Liver (tissue), 9 donors: ENCODE results near the gene GBX2. TPM values are rescaled to one million over a fixed set of nuclear protein-coding genes. Genes with fewer than 3 reads are reported as not detected.
"Not testable (repeated sequence)": the region's sequence is repeated elsewhere in the genome, so short reads cannot be mapped to it uniquely, and the experiment has no call there.

Experiments used
- DNase-seq: peaks from one replicate; pipeline ENCODE4 v3.0.0-alpha.2; 2017; ENCODE audit warnings: low spot score
- H3K27ac ChIP-seq, 2 donors: one replicate each; pipeline ENCODE4 v1.7.0; 2013; ENCODE audit warnings: inconsistent platforms in 2 of 2, low read length in 2 of 2, control low read depth in 1 of 2, low read depth in 1 of 2, mild to moderate bottlenecking in 1 of 2
- H3K27me3 ChIP-seq, 4 donors: one replicate each; pipeline versions ENCODE4 v1.6.1 to v1.7.0; 2013; ENCODE audit warnings: low read length in 3 of 4, inconsistent platforms in 1 of 4, mild to moderate bottlenecking in 1 of 4, moderate library complexity in 1 of 4; ENCODE audit not compliant: control insufficient read depth in 4 of 4, insufficient read depth in 4 of 4
- H3K36me3 ChIP-seq, 4 donors: one replicate each; pipeline versions ENCODE4 v1.6.1 to v1.7.0; 2013; ENCODE audit warnings: low read length in 3 of 4, mild to moderate bottlenecking in 3 of 4, low read depth in 1 of 4, moderate library complexity in 1 of 4; ENCODE audit not compliant: control insufficient read depth in 4 of 4, insufficient read depth in 3 of 4
- H3K4me1 ChIP-seq, 4 donors: one replicate each; pipeline versions ENCODE4 v1.6.1 to v1.7.0; 2013; ENCODE audit warnings: low read length in 3 of 4, mild to moderate bottlenecking in 3 of 4, moderate library complexity in 1 of 4; ENCODE audit not compliant: control insufficient read depth in 4 of 4, insufficient read depth in 4 of 4
- H3K4me3 ChIP-seq, 3 donors: one replicate each; pipeline versions ENCODE4 v1.6.1 to v1.7.0; 2013; ENCODE audit warnings: low read length in 3 of 3, control low read depth in 1 of 3, low read depth in 1 of 3, mild to moderate bottlenecking in 1 of 3
- H3K9ac ChIP-seq, 2 donors: one replicate each; pipeline ENCODE4 v1.7.0; 2013; ENCODE audit warnings: low read length in 2 of 2, mild to moderate bottlenecking in 2 of 2, moderate library complexity in 2 of 2, control low read depth in 1 of 2, low read depth in 1 of 2
- H3K9me3 ChIP-seq, 4 donors: one replicate each; pipeline versions ENCODE4 v1.6.1 to v1.7.0; 2013; ENCODE audit warnings: low read length in 3 of 4; ENCODE audit not compliant: control insufficient read depth in 4 of 4
- FOXA1 ChIP-seq: IDR thresholded peaks from 2 replicates; pipeline ENCODE4 v1.6.1; 2016; ENCODE audit warnings: antibody characterized with exemption
- FOXA2 ChIP-seq: IDR thresholded peaks from 2 replicates; pipeline ENCODE4 v1.6.1; 2016; ENCODE audit warnings: antibody characterized with exemption
- GABPA ChIP-seq, 2 donors: IDR thresholded peaks in 1 of 2; conservative IDR thresholded peaks in 1 of 2; 2 replicates each; pipeline ENCODE4 v1.6.1; 2016; ENCODE audit warnings: antibody characterized with exemption in 2 of 2, mild to moderate bottlenecking in 1 of 2, moderate library complexity in 1 of 2
- HNF4A ChIP-seq, 2 donors: conservative IDR thresholded peaks; 2 replicates each; pipeline ENCODE4 v1.6.1; 2016; ENCODE audit warnings: antibody characterized with exemption in 2 of 2, mild to moderate bottlenecking in 2 of 2
- HNF4G ChIP-seq: IDR thresholded peaks from 2 replicates; pipeline ENCODE4 v1.6.1; 2016; ENCODE audit warnings: antibody characterized with exemption
- JUND ChIP-seq, 2 donors: IDR thresholded peaks; 2 replicates each; pipeline ENCODE4 v1.6.1; 2016; ENCODE audit warnings: antibody characterized with exemption in 2 of 2
- RAD21 ChIP-seq, 2 donors: IDR thresholded peaks; 2 replicates each; pipeline ENCODE4 v1.6.1; 2016; ENCODE audit warnings: antibody characterized with exemption in 2 of 2, mild to moderate bottlenecking in 2 of 2
- RXRA ChIP-seq, 2 donors: IDR thresholded peaks; 2 replicates each; pipeline ENCODE4 v1.6.1; 2017 to 2018; ENCODE audit warnings: antibody characterized with exemption in 2 of 2, mild to moderate bottlenecking in 1 of 2
- SP1 ChIP-seq: IDR thresholded peaks from 2 replicates; pipeline ENCODE4 v1.6.1; 2018; ENCODE audit warnings: antibody characterized with exemption, mild to moderate bottlenecking
- TAF1 ChIP-seq: conservative IDR thresholded peaks from 2 replicates; pipeline ENCODE4 v1.6.1; 2016; ENCODE audit warnings: antibody characterized with exemption, mild to moderate bottlenecking
- YY1 ChIP-seq: IDR thresholded peaks from 2 replicates; pipeline ENCODE4 v1.6.1; 2016; ENCODE audit warnings: antibody characterized with exemption, mild to moderate bottlenecking
- WGBS: extraction: QIAGEN DNeasy Blood & Tissue Kit; methylation state at CpG from one replicate; pipeline ENCODE4 v1.1.7; 2013; 5-methylcytosine and 5-hydroxymethylcytosine counted together
- polyA plus RNA-seq, 2 donors: library from polyadenylated mRNA; stranded (reverse) in 1 of 2; unstranded in 1 of 2; fragments of 200-250 nt in 1 of 2; fragments of >200 nt in 1 of 2; fragmentation: Nextera tagmentation in 1 of 2; extraction: Ambion mirVana in 1 of 2; gene quantifications; one replicate each; pipeline versions ENCODE4 v1.2.1 to v1.2.3, GENCODE V29; 2013 to 2015
- total RNA-seq, 2 donors: library from RNA; depleted of rRNA; stranded (reverse); fragments of >200 nt; gene quantifications; one replicate each; pipeline ENCODE4 v1.2.3, GENCODE V29; 2014
- TF ChIP-seq, protein P1 (sequence below): IDR thresholded peaks from 2 replicates; pipeline ENCODE4 v1.6.1; 2016; ENCODE audit warnings: antibody characterized with exemption
- TF ChIP-seq, protein P2 (sequence below): fragments of 150-350 bp; IDR thresholded peaks from 2 replicates; pipeline ENCODE4 v1.5.1; 2017; ENCODE audit warnings: improper control_type of control experiment, low read depth, low read length; ENCODE audit not compliant: missing input control
- TF ChIP-seq, protein P3 (sequence below): IDR thresholded peaks from 2 replicates; pipeline ENCODE4 v1.6.1; 2016; ENCODE audit warnings: antibody characterized with exemption, mild to moderate bottlenecking
- TF ChIP-seq, protein P4 (sequence below): IDR thresholded peaks from 2 replicates; pipeline ENCODE4 v1.6.1; 2016; ENCODE audit warnings: antibody characterized with exemption
- donor health status: healthy.
- donor health status: healthy.
- donor health status: healthy.
- donor health status: healthy.
- donor health status: healthy.

GBX2 gene
- total and polyA plus RNA-seq, 4 donors = not detected

DNA sequence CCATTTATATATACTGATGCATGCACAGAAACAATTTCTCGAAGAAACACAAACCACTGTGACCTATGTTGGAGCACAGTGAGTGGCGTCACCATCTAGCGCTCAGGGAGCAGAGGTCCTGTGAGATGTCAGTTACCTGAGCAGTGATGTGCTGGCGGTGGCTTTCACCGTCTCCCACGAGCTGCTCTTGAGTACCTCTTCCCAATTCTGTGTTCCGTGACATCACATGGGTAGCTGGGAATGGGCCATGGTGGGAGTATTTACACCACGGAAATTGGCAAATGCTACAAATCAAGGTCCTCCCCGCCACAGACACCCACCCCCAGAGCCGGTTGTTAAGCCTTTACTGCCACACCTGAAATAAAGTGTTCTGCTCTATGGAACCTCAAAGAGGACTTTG lies 24.4 kb downstream of the GBX2 start:
- no peak overlapping the region for H3K9ac ChIP-seq
- no peaks in the 10 kb centered on the region for H3K4me1 ChIP-seq
- 88% methylated on average over 10 of the region's 10 CpGs for WGBS
- H3K27me3 ChIP-seq = no peaks in the 10 kb centered on the region
- no peak overlapping the region for H3K4me3 ChIP-seq
- TF ChIP-seq HNF4G = no peak
- no peak for TF ChIP-seq JUND (IDR thresholded peaks at IDR 0.05)
- no peak for TF ChIP-seq TAF1
- TF ChIP-seq SP1 = no peak
- TF ChIP-seq RAD21 (IDR thresholded peaks at IDR 0.05) = no peak
- TF ChIP-seq FOXA1 = no peak
- TF ChIP-seq GABPA (IDR thresholded peaks at IDR 0.05 in 1 of 2, conservative IDR thresholded peaks at IDR 0.05 in 1 of 2) = no peak
- H3K27ac ChIP-seq = no peak overlapping the region
- DNase-seq = no peak
- no peaks in the 10 kb centered on the region for H3K36me3 ChIP-seq
- H3K9me3 ChIP-seq = peaks cover 0 to 2% (median 0%) of the 10 kb centered on the region in 4 donors

DNA sequence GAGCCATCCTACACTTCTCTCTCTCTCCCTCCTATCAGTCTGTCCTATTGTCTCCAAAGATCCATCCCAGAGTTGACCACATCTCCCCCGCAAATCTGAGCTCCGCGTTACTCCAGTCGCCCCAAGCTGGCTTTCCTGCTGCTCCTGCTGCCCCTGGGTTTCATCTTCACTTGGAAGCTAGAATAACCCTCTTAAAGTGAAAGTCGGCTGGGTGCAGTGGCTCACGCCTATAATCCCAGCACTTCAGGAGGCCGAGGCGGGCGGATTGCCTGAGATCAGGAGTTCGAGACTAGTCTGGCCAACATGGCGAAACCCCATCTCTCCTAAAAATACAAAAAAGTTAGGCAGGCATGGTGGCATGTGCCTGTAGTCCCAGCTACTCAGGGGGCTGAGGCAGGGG lies 26.6 kb downstream of the GBX2 start:
- not testable (repeated sequence) for H3K27me3 ChIP-seq, H3K27ac ChIP-seq, H3K9ac ChIP-seq, H3K4me3 ChIP-seq, DNase-seq, H3K36me3 ChIP-seq, H3K9me3 ChIP-seq, H3K4me1 ChIP-seq
- 88% methylated on average over 11 of the region's 11 CpGs for WGBS

DNA sequence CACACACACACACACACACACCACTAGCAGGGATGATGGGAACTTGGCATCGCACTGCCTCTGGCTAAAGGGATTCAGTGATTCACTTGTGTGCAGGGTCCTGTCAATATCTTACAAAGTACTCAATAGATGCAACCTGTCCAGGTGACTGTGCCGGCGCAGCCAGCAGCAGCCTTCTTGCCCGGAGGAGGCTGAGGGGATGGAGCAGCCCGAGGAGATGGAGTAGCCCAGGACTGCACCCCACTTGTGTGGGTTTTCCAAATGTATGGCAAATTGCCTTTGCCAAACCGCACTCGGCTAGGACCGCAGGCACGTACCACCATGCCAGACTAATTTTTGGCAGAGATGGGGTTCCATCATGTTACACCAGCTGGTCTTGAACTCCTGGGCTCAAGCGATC lies 31.1 kb downstream of the GBX2 start:
- DNase-seq = no peak
- H3K9me3 ChIP-seq = peaks cover 0 to 2% (median 0%) of the 10 kb centered on the region in 4 donors
- WGBS = 95% methylated on average over 10 of the region's 10 CpGs
- H3K27ac ChIP-seq = no peak overlapping the region
- H3K4me1 ChIP-seq = no peaks in the 10 kb centered on the region
- H3K4me3 ChIP-seq = no peak overlapping the region
- H3K36me3 ChIP-seq = no peaks in the 10 kb centered on the region
- no peaks in the 10 kb centered on the region for H3K27me3 ChIP-seq
- no peak overlapping the region for H3K9ac ChIP-seq
- TF ChIP-seq FOXA2 (no peak), HNF4G (no peak), GABPA (IDR thresholded peaks at IDR 0.05 in 1 of 2, conservative IDR thresholded peaks at IDR 0.05 in 1 of 2) (no peak), RAD21 (IDR thresholded peaks at IDR 0.05) (no peak), JUND (IDR thresholded peaks at IDR 0.05) (no peak), HNF4A (conservative IDR thresholded peaks at IDR 0.05) (no peak), FOXA1 (no peak)
- TF ChIP-seq, protein P1, sequence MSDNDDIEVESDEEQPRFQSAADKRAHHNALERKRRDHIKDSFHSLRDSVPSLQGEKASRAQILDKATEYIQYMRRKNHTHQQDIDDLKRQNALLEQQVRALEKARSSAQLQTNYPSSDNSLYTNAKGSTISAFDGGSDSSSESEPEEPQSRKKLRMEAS = no peak
- TF ChIP-seq, protein P2, sequence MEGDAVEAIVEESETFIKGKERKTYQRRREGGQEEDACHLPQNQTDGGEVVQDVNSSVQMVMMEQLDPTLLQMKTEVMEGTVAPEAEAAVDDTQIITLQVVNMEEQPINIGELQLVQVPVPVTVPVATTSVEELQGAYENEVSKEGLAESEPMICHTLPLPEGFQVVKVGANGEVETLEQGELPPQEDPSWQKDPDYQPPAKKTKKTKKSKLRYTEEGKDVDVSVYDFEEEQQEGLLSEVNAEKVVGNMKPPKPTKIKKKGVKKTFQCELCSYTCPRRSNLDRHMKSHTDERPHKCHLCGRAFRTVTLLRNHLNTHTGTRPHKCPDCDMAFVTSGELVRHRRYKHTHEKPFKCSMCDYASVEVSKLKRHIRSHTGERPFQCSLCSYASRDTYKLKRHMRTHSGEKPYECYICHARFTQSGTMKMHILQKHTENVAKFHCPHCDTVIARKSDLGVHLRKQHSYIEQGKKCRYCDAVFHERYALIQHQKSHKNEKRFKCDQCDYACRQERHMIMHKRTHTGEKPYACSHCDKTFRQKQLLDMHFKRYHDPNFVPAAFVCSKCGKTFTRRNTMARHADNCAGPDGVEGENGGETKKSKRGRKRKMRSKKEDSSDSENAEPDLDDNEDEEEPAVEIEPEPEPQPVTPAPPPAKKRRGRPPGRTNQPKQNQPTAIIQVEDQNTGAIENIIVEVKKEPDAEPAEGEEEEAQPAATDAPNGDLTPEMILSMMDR = no peak

DNA sequence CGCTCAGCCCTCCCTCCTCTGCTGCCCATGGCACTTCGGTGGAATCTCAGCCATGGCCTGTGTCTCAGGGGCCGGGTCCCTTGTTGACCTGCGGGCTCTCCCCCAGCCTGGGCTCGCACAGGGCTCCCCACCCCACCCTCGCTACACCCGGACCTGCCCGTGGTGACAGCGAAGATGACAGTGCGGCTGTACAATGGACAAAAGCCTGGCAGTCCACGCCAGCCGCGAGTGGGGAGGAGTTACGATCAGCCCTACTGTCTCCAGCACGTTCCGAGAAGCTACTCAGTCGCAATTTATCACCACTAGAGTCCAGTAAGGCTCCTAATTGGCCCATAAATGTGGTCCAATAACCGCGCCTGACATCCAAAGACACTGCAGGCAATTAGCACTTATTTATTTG lies 31.6 kb downstream of the GBX2 start:
- WGBS = 86% methylated on average over 19 of the region's 19 CpGs
- DNase-seq = no peak
- TF ChIP-seq, protein P3, sequence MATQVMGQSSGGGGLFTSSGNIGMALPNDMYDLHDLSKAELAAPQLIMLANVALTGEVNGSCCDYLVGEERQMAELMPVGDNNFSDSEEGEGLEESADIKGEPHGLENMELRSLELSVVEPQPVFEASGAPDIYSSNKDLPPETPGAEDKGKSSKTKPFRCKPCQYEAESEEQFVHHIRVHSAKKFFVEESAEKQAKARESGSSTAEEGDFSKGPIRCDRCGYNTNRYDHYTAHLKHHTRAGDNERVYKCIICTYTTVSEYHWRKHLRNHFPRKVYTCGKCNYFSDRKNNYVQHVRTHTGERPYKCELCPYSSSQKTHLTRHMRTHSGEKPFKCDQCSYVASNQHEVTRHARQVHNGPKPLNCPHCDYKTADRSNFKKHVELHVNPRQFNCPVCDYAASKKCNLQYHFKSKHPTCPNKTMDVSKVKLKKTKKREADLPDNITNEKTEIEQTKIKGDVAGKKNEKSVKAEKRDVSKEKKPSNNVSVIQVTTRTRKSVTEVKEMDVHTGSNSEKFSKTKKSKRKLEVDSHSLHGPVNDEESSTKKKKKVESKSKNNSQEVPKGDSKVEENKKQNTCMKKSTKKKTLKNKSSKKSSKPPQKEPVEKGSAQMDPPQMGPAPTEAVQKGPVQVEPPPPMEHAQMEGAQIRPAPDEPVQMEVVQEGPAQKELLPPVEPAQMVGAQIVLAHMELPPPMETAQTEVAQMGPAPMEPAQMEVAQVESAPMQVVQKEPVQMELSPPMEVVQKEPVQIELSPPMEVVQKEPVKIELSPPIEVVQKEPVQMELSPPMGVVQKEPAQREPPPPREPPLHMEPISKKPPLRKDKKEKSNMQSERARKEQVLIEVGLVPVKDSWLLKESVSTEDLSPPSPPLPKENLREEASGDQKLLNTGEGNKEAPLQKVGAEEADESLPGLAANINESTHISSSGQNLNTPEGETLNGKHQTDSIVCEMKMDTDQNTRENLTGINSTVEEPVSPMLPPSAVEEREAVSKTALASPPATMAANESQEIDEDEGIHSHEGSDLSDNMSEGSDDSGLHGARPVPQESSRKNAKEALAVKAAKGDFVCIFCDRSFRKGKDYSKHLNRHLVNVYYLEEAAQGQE = no peak
- TF ChIP-seq GABPA (IDR thresholded peaks at IDR 0.05 in 1 of 2, conservative IDR thresholded peaks at IDR 0.05 in 1 of 2) (no peak), FOXA1 (no peak), RXRA (IDR thresholded peaks at IDR 0.05) (no peak), YY1 (no peak), FOXA2 (no peak), RAD21 (IDR thresholded peaks at IDR 0.05) (no peak), HNF4G (no peak), HNF4A (conservative IDR thresholded peaks at IDR 0.05) (no peak), JUND (IDR thresholded peaks at IDR 0.05) (no peak), TAF1 (no peak)
- TF ChIP-seq, protein P2 = no peak
- TF ChIP-seq, protein P4, sequence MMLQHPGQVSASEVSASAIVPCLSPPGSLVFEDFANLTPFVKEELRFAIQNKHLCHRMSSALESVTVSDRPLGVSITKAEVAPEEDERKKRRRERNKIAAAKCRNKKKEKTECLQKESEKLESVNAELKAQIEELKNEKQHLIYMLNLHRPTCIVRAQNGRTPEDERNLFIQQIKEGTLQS = no peak

More for the DNA sequence above, 31.6 kb downstream of the GBX2 start:
- Histone ChIP-seq H3K36me3 (no peaks in the 10 kb centered on the region), H3K4me1 (no peaks in the 10 kb centered on the region), H3K27me3 (no peaks in the 10 kb centered on the region), H3K27ac (no peak overlapping the region), H3K9me3 (peaks cover 0 to 2% (median 0%) of the 10 kb centered on the region in 4 donors), H3K9ac (no peak overlapping the region), H3K4me3 (no peak overlapping the region)
